ENCODE data around the gene SLC25A23. TPM values are rescaled to one million over a fixed set of nuclear protein-coding genes. Genes with fewer than 3 reads are reported as not detected.
"Not testable (repeated sequence)": the region's sequence is repeated elsewhere in the genome, so short reads cannot be mapped to it uniquely, and the experiment has no call there.

Gene SLC25A23
- 39.8 TPM for polyA plus RNA-seq (2013, experiment 1 of 2)
- polyA plus RNA-seq (2013, experiment 2 of 2): 48.6 TPM

GRCh38 chr19:6459262-6460098 is at the start of gene SLC25A23:
Gene SLC25A23, minus strand, starts transcription at chr19:6459792. Its CDS starts 164 bp downstream, at chr19:6459628.
- H3K36me3 ChIP-seq (ENCODE audit: insufficient read depth, low read length): peaks cover 12% of the 10 kb centered on the region
- H3K9ac ChIP-seq (ENCODE audit: low read depth, low read length): peak within 1 kb of the TSS; percentile 54
- H3K4me1 ChIP-seq (ENCODE audit: insufficient read depth, low read length): no peaks in the 10 kb centered on the region
- H3K4me3 ChIP-seq (ENCODE audit: low read length): peak within 1 kb of the TSS; percentile 84
- peak within 1 kb of the TSS; percentile 40; the same call in 1 of the 2 replicates for H3K27ac ChIP-seq (ENCODE audit: low read depth, low read length)
- peaks cover 3% of the 10 kb centered on the region; the same call in 1 of the 2 replicates for H3K9me3 ChIP-seq (ENCODE audit: insufficient read depth, low read depth, low read length)
- 1% methylated on average over 70 of the region's 70 CpGs for WGBS
- H3K27me3 ChIP-seq (ENCODE audit: insufficient read depth, low read length): peaks cover 19% of the 10 kb centered on the region; the same call in 1 of the 2 replicates

DNA sequence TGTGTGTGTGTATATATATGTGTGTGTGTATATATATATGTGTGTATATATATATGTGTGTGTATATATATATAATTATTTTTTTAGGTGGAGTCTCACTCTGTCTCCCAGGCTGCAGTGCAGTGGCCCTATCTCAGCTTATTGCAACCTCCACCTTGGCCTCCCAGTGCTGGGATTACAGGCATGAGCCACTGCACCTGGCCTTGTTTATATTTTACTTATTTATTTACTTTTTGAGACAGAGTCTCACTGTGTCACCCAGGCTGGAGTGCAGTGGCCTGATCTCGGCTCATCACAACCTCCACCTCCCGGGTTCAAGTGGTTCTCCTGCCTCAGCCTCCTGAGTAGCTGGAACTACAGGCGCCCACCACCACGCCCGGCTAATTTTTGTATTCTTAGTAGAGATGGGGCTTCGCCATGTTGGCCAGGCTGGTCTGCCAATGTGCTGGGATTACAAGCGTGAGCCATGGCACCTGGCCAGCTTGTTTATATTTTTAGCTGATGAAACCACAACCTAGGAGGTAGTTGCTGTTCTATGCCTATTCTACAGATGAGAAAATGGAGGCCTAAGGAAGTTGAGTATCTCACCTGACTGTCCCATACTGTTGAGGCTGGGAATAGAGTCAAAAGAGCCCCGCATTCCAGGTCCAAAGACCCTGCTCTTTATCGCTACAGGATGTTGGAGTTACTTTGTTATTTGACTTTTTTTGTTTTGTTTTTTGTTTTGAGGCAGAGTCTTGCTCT is 48.6 kb upstream of the SLC25A23 start:
- not testable (repeated sequence) for H3K4me1 ChIP-seq (ENCODE audit: insufficient read depth, low read length); H3K36me3 ChIP-seq (ENCODE audit: insufficient read depth, low read length); H3K4me3 ChIP-seq (ENCODE audit: low read length); H3K27ac ChIP-seq (ENCODE audit: low read depth, low read length); H3K9me3 ChIP-seq (ENCODE audit: insufficient read depth, low read depth, low read length); H3K27me3 ChIP-seq (ENCODE audit: insufficient read depth, low read length); H3K9ac ChIP-seq (ENCODE audit: low read depth, low read length)
- WGBS: 88% methylated on average over 9 of the region's 9 CpGs

DNA sequence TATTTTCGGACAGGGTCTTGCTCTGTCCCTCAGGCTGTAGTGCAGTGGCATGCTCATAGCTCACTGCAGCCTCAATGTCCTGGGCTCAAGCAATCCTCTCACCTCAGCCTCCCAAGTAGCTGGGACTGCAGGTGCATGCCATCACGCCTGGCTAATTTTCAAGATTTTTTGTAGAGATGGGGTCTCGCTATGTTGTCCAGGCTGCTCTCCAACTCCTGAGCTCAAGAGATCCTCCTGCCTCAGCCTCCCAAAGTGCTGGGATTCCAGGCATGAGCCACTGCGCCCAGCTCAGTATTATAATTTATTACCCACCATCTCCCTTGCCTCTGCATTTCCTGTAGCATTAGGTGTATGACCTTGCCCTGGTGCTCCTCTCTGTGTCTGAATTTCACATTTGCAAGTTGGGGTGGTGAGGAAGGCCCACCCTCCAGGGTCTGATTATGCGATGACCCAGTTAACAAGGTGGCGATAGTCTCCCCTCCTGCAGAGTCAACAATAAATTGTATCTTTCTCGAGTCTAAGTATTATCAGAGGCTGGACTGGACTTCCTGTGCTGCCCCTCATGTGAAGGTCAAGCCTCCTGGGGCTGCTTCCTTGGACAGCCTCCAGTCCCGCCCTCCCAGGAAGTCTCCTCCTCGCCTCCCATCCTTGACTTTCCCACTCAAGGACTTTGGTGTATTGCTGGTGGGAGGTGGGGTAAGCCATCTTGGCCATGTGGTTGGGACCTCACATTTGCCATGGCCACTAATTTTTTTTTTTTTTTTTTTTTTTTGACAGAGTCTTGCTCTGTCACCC is 44.0 kb upstream of the SLC25A23 start:
- Histone ChIP-seq H3K36me3 (ENCODE audit: insufficient read depth, low read length) (no peaks in the 10 kb centered on the region), H3K9ac (ENCODE audit: low read depth, low read length) (no peak overlapping the region), H3K27ac (ENCODE audit: low read depth, low read length) (no peak overlapping the region), H3K9me3 (ENCODE audit: insufficient read depth, low read depth, low read length) (no peaks in the 10 kb centered on the region), H3K27me3 (ENCODE audit: insufficient read depth, low read length) (peaks cover 27% of the 10 kb centered on the region), H3K4me3 (ENCODE audit: low read length) (no peak overlapping the region), H3K4me1 (ENCODE audit: insufficient read depth, low read length) (no peaks in the 10 kb centered on the region)
- whole genome bisulfite sequencing: 97% methylated on average over 8 of the region's 9 CpGs

GRCh38 chr19:6501740-6502648 is 42.4 kb upstream of the SLC25A23 start, which contains the start of gene TUBB4A:
Gene TUBB4A, minus strand, starts transcription at chr19:6502309. Its CDS starts 97 bp downstream, at chr19:6502212.
- H3K36me3 ChIP-seq (ENCODE audit: insufficient read depth, low read length): no peaks in the 10 kb centered on the region
- H3K4me3 ChIP-seq (ENCODE audit: low read length): peak within 1 kb of the TSS; percentile 62
- peak within 1 kb of the TSS; percentile 60; the same call in 1 of the 2 replicates for H3K9ac ChIP-seq (ENCODE audit: low read depth, low read length)
- H3K4me1 ChIP-seq (ENCODE audit: insufficient read depth, low read length): no peaks in the 10 kb centered on the region
- no peaks in the 10 kb centered on the region for H3K9me3 ChIP-seq (ENCODE audit: insufficient read depth, low read depth, low read length)
- 5% methylated on average over 70 of the region's 71 CpGs for WGBS
- H3K27ac ChIP-seq (ENCODE audit: low read depth, low read length): no peak within 1 kb of the TSS
- peaks cover 27% of the 10 kb centered on the region for H3K27me3 ChIP-seq (ENCODE audit: insufficient read depth, low read length)

GRCh38 chr19:6500837-6501739 is 41.5 kb upstream of the SLC25A23 start:
- Histone ChIP-seq H3K9me3 (ENCODE audit: insufficient read depth, low read depth, low read length) (no peaks in the 10 kb centered on the region), H3K4me1 (ENCODE audit: insufficient read depth, low read length) (no peaks in the 10 kb centered on the region), H3K27ac (ENCODE audit: low read depth, low read length) (no peak overlapping the region), H3K36me3 (ENCODE audit: insufficient read depth, low read length) (no peaks in the 10 kb centered on the region), H3K4me3 (ENCODE audit: low read length) (peak overlapping the region; percentile 62), H3K27me3 (ENCODE audit: insufficient read depth, low read length) (peaks cover 27% of the 10 kb centered on the region), H3K9ac (ENCODE audit: low read depth, low read length) (peak overlapping the region; percentile 60; the same call in 1 of the 2 replicates)
- WGBS: 66% methylated on average over 24 of the region's 24 CpGs

DNA sequence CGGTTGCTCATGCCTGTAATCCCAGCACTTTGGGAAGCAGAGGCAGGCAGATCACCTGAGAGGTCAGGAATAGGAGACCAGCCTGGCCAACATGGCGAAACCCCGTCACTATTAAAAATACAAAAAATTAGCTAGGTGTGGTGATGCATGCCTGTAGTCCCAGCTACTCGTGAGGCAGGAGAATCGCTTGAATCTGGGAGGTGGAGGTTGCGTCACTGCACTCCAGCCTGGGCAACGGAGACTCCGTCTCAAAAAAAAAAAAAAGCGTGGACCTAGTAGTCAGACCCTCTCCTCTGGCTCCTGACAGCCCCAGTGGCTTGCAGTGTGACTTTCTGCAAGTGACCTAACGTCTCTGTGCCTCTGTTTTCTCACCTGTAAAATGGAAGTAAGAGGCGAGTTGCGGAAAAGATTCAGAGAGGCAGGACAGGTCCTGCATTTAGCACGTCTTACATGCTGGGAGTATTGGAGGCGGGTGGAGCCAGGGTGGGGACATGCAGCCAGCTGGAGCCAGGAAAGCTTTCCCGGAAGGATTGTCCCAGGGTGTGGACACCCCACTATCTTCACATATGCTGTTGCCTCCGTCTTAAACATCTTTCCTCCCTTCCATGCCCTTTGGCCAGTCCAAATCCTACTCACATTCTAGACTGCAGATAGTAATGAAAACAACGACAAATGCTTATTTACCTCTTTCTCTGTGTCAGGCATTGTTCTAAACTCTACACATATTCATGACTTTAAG is 39.6 kb upstream of the SLC25A23 start:
- Histone ChIP-seq H3K4me1 (ENCODE audit: insufficient read depth, low read length) (no peaks in the 10 kb centered on the region), H3K27ac (ENCODE audit: low read depth, low read length) (no peak overlapping the region), H3K27me3 (ENCODE audit: insufficient read depth, low read length) (peaks cover 27% of the 10 kb centered on the region), H3K36me3 (ENCODE audit: insufficient read depth, low read length) (no peaks in the 10 kb centered on the region), H3K4me3 (ENCODE audit: low read length) (no peak overlapping the region), H3K9ac (ENCODE audit: low read depth, low read length) (no peak overlapping the region), H3K9me3 (ENCODE audit: insufficient read depth, low read depth, low read length) (no peaks in the 10 kb centered on the region)
- WGBS: 85% methylated on average over 17 of the region's 17 CpGs

DNA sequence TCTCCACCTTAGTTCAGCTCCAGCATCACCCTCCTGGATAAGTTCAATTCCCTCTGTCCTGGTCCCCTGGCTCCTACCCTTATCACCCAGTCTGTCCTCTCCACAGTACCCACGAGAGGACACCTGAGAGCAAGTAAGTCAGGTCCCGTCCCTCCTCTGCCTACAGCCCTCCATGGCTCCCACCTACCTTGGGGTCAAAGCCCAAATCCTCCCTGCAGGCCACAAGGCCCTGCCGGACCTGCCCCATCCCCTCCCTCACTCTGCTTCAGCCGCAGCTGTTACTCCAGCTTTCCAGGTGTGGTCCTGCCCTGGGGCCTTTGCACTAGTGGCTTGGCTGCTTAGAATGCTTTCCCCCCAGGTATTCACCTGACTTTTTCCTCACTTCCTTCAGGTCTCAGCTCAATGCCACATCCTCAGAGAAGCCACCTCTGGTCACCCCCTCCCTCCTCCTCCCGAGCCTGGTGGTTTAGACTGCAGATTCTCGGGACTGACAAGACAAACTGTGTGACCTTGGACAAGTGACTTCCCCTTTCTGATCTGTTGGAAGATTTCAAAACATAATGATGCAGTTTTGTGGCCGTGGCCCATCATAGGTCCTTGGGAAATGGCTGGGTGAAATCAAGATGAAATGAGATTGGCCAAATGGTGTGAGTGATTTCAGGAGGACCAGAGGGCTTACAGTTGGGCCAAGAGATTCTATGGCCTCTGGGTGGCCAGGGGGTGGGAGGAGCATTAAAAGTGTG is 38.9 kb upstream of the SLC25A23 start:
- H3K4me1 ChIP-seq (ENCODE audit: insufficient read depth, low read length): no peaks in the 10 kb centered on the region
- no peak overlapping the region for H3K4me3 ChIP-seq (ENCODE audit: low read length)
- peaks cover 27% of the 10 kb centered on the region for H3K27me3 ChIP-seq (ENCODE audit: insufficient read depth, low read length)
- H3K27ac ChIP-seq (ENCODE audit: low read depth, low read length): no peak overlapping the region
- no peaks in the 10 kb centered on the region for H3K9me3 ChIP-seq (ENCODE audit: insufficient read depth, low read depth, low read length)
- no peaks in the 10 kb centered on the region for H3K36me3 ChIP-seq (ENCODE audit: insufficient read depth, low read length)
- 80% methylated on average over 7 of the region's 7 CpGs for WGBS
- H3K9ac ChIP-seq (ENCODE audit: low read depth, low read length): no peak overlapping the region

DNA sequence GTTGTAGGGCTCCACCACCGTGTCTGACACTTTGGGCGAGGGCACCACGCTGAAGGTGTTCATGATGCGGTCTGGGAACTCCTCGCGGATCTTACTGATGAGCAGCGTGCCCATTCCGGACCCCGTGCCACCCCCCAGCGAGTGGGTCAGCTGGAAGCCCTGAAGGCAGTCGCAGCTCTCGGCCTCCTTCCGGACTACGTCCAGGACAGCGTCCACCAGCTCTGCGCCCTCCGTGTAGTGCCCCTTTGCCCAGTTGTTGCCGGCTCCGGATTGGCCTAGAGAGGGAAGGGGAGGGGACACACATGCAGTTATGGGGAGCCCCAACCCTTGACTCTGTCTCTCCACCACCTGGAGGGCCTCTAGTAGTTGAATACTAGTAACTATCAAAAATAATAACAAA is 36.4 kb upstream of the SLC25A23 start:
- Histone ChIP-seq H3K27ac (ENCODE audit: low read depth, low read length) (no peak overlapping the region), H3K4me1 (ENCODE audit: insufficient read depth, low read length) (no peaks in the 10 kb centered on the region), H3K27me3 (ENCODE audit: insufficient read depth, low read length) (peaks cover 7% of the 10 kb centered on the region), H3K9me3 (ENCODE audit: insufficient read depth, low read depth, low read length) (no peaks in the 10 kb centered on the region), H3K9ac (ENCODE audit: low read depth, low read length) (no peak overlapping the region), H3K36me3 (ENCODE audit: insufficient read depth, low read length) (no peaks in the 10 kb centered on the region), H3K4me3 (ENCODE audit: low read length) (no peak overlapping the region)
- WGBS: 94% methylated on average over 19 of the region's 19 CpGs
